SU-DHL-6 (cell line): ENCODE measurements around the gene SPTA1.

Source experiments
- H2AFZ ChIP-seq: fragments of 200-600 bp; sonication (generic); 2 replicates; pipeline ENCODE4 v1.6.1; 2014; ENCODE audit warnings: low read depth, mild to moderate bottlenecking, moderate library complexity, mixed read lengths, antibody characterized with exemption, low read length; ENCODE audit not compliant: severe bottlenecking
- H3F3A ChIP-seq: fragments of 200-600 bp; shearing (Covaris generic); 2 replicates; pipeline ENCODE4 v1.6.0; 2016; ENCODE audit warnings: antibody characterized with exemption, mild to moderate bottlenecking; ENCODE audit not compliant: insufficient read depth
- H3K27ac ChIP-seq: fragments of 200-600 bp; sonication (generic); 2 replicates; pipeline ENCODE4 v1.5.1; 2016; ENCODE audit warnings: low read depth, mild to moderate bottlenecking, low read length, moderate library complexity, mixed read lengths
- H3K27me3 ChIP-seq: fragments of 200-600 bp; sonication (generic), shearing (Covaris generic); 2 replicates; pipeline ENCODE4 v1.6.0; 2014; ENCODE audit warnings: mild to moderate bottlenecking, low read length
- H3K36me3 ChIP-seq: fragments of 200-600 bp; sonication (generic); 2 replicates; pipeline ENCODE4 v1.6.1; 2014; ENCODE audit warnings: mild to moderate bottlenecking, low read length, mixed read lengths
- H3K4me2 ChIP-seq: fragments of 300-600, 200-600 bp; shearing (Covaris generic), sonication (generic); 2 replicates; pipeline ENCODE4 v1.6.0; 2014; ENCODE audit warnings: low read length, low read depth, mild to moderate bottlenecking; ENCODE audit not compliant: poor library complexity, severe bottlenecking
- H3K4me3 ChIP-seq: fragments of 200-600 bp; sonication (generic); 2 replicates; pipeline ENCODE4 v1.5.1; 2014; ENCODE audit warnings: antibody characterized with exemption, low read length, mild to moderate bottlenecking, mixed read lengths; ENCODE audit not compliant: insufficient read depth, poor library complexity, severe bottlenecking
- H3K79me2 ChIP-seq: fragments of 200-600 bp; sonication (generic); 2 replicates; pipeline ENCODE4 v1.6.1; 2014; ENCODE audit warnings: mild to moderate bottlenecking, low read length, moderate library complexity; ENCODE audit not compliant: insufficient read depth
- H3K9ac ChIP-seq: fragments of 200-600 bp; sonication (generic); 2 replicates; pipeline ENCODE4 v1.7.0; 2014; ENCODE audit warnings: mild to moderate bottlenecking, low read length
- H3K9me2 ChIP-seq: fragments of 200-600 bp; sonication (generic); replicated peaks from 2 replicates; pipeline ENCODE4 v1.6.1; 2014; ENCODE audit warnings: low read length; ENCODE audit not compliant: insufficient read depth
- H3K9me3 ChIP-seq: fragments of 200-600 bp; sonication (generic); 2 replicates; pipeline ENCODE4 v1.6.1; 2014; ENCODE audit warnings: low read length, mixed read lengths; ENCODE audit not compliant: insufficient read depth
- H4K20me1 ChIP-seq: fragments of 200-600 bp; sonication (generic); 2 replicates; pipeline ENCODE4 v1.6.1; 2014; ENCODE audit warnings: low read depth, mild to moderate bottlenecking, antibody characterized with exemption, low read length, moderate library complexity, mixed read lengths
- EZH2phosphoT487 ChIP-seq: fragments of 200-600 bp; sonication (generic), shearing (Covaris generic); conservative IDR thresholded peaks from 2 replicates; pipeline ENCODE4 v1.6.1; 2018; ENCODE audit warnings: mild to moderate bottlenecking, antibody characterized with exemption, low read length, moderate library complexity, mixed read lengths
- TF ChIP-seq, protein P1 (sequence below): fragments of 200-600 bp; sonication (generic); IDR thresholded peaks from one replicate; pipeline ENCODE4 v1.5.1; 2017; ENCODE audit warnings: antibody characterized with exemption, mild to moderate bottlenecking, low read length, moderate library complexity; ENCODE audit not compliant: insufficient read depth, poor library complexity, severe bottlenecking

Gene SPTA1

DNA sequence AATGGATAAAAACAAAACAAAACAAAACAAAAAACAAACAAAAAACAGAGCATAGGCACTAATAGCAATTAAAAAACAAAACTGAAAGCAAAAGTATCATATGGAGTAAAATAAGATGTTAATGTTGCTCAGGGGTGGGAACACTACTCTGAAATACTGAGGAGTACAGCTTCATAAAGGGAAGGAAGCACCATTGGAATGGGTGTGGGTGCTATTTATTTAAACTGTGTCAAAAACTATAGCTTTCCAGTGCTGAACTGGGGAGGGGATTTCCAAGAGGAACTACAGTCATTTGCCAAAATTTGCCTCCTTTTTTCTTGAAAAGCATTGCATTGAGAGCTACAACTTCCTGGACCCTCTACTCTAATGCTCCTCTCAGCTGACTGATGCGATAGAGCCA is 40.0 kb downstream of the SPTA1 start:
- TF ChIP-seq, protein P1, sequence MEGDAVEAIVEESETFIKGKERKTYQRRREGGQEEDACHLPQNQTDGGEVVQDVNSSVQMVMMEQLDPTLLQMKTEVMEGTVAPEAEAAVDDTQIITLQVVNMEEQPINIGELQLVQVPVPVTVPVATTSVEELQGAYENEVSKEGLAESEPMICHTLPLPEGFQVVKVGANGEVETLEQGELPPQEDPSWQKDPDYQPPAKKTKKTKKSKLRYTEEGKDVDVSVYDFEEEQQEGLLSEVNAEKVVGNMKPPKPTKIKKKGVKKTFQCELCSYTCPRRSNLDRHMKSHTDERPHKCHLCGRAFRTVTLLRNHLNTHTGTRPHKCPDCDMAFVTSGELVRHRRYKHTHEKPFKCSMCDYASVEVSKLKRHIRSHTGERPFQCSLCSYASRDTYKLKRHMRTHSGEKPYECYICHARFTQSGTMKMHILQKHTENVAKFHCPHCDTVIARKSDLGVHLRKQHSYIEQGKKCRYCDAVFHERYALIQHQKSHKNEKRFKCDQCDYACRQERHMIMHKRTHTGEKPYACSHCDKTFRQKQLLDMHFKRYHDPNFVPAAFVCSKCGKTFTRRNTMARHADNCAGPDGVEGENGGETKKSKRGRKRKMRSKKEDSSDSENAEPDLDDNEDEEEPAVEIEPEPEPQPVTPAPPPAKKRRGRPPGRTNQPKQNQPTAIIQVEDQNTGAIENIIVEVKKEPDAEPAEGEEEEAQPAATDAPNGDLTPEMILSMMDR, result no peak
- no peak for TF ChIP-seq EZH2phosphoT487
- Histone ChIP-seq H2AFZ (no peak overlapping the region), H3K79me2 (no peaks in the 10 kb centered on the region), H3F3A (no peaks in the 10 kb centered on the region), H3K9me2 (no peaks in the 10 kb centered on the region), H3K27me3 (no peaks in the 10 kb centered on the region), H3K4me3 (no peak overlapping the region), H3K27ac (no peak overlapping the region), H3K9me3 (no peaks in the 10 kb centered on the region), H3K36me3 (no peaks in the 10 kb centered on the region), H3K4me2 (no peak overlapping the region), H4K20me1 (no peaks in the 10 kb centered on the region), H3K9ac (no peak overlapping the region)

DNA sequence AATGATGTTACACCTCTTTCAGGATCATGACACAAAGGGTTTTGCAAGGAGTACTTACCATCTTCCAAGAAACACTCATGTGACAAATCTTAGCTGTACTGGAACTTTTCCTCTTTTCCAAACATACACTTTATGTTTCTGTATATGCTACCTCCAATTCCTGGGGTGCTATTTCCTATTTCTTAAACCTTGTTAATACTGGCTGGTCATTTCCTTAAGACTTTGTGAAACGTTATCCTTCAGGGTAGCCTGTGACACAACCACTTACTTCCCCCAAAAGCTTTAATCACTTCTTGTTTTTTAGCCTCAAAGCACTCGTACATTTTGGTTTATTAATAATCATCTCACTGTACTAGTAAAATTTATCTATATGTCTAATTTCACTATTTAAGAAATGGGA is 42.1 kb downstream of the SPTA1 start:
- Histone ChIP-seq H4K20me1 (no peaks in the 10 kb centered on the region), H3F3A (no peaks in the 10 kb centered on the region), H3K27me3 (no peaks in the 10 kb centered on the region), H3K9me3 (no peaks in the 10 kb centered on the region), H3K9me2 (no peaks in the 10 kb centered on the region), H3K36me3 (no peaks in the 10 kb centered on the region), H3K27ac (no peak overlapping the region), H3K4me2 (no peak overlapping the region), H3K9ac (no peak overlapping the region), H2AFZ (no peak overlapping the region), H3K79me2 (no peaks in the 10 kb centered on the region), H3K4me3 (no peak overlapping the region)
- no peak for TF ChIP-seq EZH2phosphoT487
- TF ChIP-seq, protein P1, result no peak

DNA sequence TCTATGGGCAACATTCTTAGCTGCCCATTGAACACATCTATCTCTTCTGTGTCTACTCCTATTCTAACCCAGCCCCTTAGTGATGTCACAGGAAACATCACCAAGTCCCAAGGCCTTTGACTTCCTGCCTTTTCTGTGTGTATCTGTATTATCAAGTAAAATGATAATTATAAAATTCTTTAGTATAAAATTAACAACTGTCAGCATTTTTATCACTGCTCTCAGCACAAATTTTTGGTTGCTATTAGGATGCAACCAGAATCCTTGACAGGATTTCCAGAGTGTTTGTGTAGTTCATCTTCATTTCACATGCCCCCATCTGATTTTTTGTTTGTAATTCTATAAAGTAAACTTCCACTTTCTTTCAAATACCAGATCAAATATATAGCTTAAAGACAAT is 47.6 kb downstream of the SPTA1 start:
- no peaks in the 10 kb centered on the region for H3K27me3 ChIP-seq
- H3K9me3 ChIP-seq, result no peaks in the 10 kb centered on the region
- TF ChIP-seq, protein P1, result no peak
- no peak for TF ChIP-seq EZH2phosphoT487
- H3K4me2 ChIP-seq, result no peak overlapping the region
- H3K9ac ChIP-seq, result no peak overlapping the region
- no peaks in the 10 kb centered on the region for H3K36me3 ChIP-seq
- no peak overlapping the region for H3K27ac ChIP-seq
- H3K4me3 ChIP-seq, result no peak overlapping the region
- no peaks in the 10 kb centered on the region for H3K9me2 ChIP-seq
- H3K79me2 ChIP-seq, result no peaks in the 10 kb centered on the region
- H3F3A ChIP-seq, result no peaks in the 10 kb centered on the region
- H4K20me1 ChIP-seq, result no peaks in the 10 kb centered on the region
- no peak overlapping the region for H2AFZ ChIP-seq
